SK-N-MC (cell line): Measurements from ENCODE around the gene LPCAT3.
A peak's percentile ranks its signal among the peaks of the same experiment; 100 is the strongest.

Experiments
- DNase-seq: peaks from one replicate; pipeline ENCODE4 v3.0.0-alpha.2; 2011; ENCODE audit warnings: low read depth, low spot score
- H3K27ac ChIP-seq: fragments of 200-600 bp; sonication (generic); 2 replicates; pipeline ENCODE4 v1.5.1; 2016; ENCODE audit warnings: mixed run types
- H3K36me3 ChIP-seq: fragments of 200-600 bp; sonication (generic); 2 replicates; pipeline ENCODE4 v1.6.1; 2017; ENCODE audit warnings: antibody characterized with exemption, low read length, mixed read lengths; ENCODE audit not compliant: insufficient read depth
- H3K4me3 ChIP-seq: fragments of 200-600 bp; sonication (generic); 2 replicates; pipeline ENCODE4 v1.5.1; 2016
- H3K9ac ChIP-seq: fragments of 200-600 bp; sonication (generic); 2 replicates; pipeline ENCODE4 v1.8.0; 2017; ENCODE audit warnings: mixed run types, mixed read lengths; ENCODE audit not compliant: insufficient read length
- H3K9me3 ChIP-seq: fragments of 200-600 bp; sonication (generic); 2 replicates; pipeline ENCODE4 v1.6.1; 2017; ENCODE audit warnings: low read depth, mild to moderate bottlenecking, antibody characterized with exemption, low read length, moderate library complexity, mixed read lengths
- EZH2 ChIP-seq: fragments of 200-600 bp; sonication (generic); IDR thresholded peaks from one replicate; pipeline ENCODE4 v1.6.1; 2017; ENCODE audit warnings: antibody characterized with exemption
- FOXP2 ChIP-seq: optimal IDR thresholded peaks from 2 replicates; pipeline ENCODE3; 2011; ENCODE audit warnings: mild to moderate bottlenecking, moderate library complexity; ENCODE audit not compliant: insufficient read depth; ENCODE audit errors: extremely low read length, control extremely low read depth
- POLR2AphosphoS5 ChIP-seq: IDR thresholded peaks from 2 replicates; pipeline ENCODE4 v1.6.1; 2012; ENCODE audit warnings: mild to moderate bottlenecking, low read depth, low read length, borderline replicate concordance

Gene LPCAT3

GRCh38 chr12:6950401-6950801 lies 67.9 kb downstream of the LPCAT3 start:
- no peak overlapping the region for H3K4me3 ChIP-seq
- no peak overlapping the region for H3K27ac ChIP-seq
- DNase-seq: no peak
- no peaks in the 10 kb centered on the region for H3K9me3 ChIP-seq
- no peaks in the 10 kb centered on the region; the same call in 1 of the 2 replicates for H3K36me3 ChIP-seq
- no peak for TF ChIP-seq POLR2AphosphoS5
- TF ChIP-seq EZH2: no peak
- TF ChIP-seq FOXP2: no peak
- H3K9ac ChIP-seq: no peak overlapping the region

- TF ChIP-seq EZH2 (no peak), FOXP2 (no peak), POLR2AphosphoS5 (no peak)
- Histone ChIP-seq H3K4me3 (no peak overlapping the region), H3K9ac (no peak overlapping the region), H3K9me3 (no peaks in the 10 kb centered on the region), H3K36me3 (no peaks in the 10 kb centered on the region; the same call in 1 of the 2 replicates), H3K27ac (no peak overlapping the region)
- no peak for DNase-seq
These were observed 69.2 kb downstream of the LPCAT3 start for GRCh38 chr12:6948873-6949594.

- no peak overlapping the region for H3K9ac ChIP-seq
- DNase-seq: no peak
- H3K4me3 ChIP-seq: no peak overlapping the region
- no peaks in the 10 kb centered on the region for H3K9me3 ChIP-seq
- TF ChIP-seq FOXP2 (no peak), EZH2 (no peak), POLR2AphosphoS5 (no peak)
- no peak overlapping the region for H3K27ac ChIP-seq
- H3K36me3 ChIP-seq: no peaks in the 10 kb centered on the region; the same call in 1 of the 2 replicates
These were observed 70.7 kb downstream of the LPCAT3 start for GRCh38 chr12:6947615-6948014.

- H3K27ac ChIP-seq: no peak overlapping the region
- H3K36me3 ChIP-seq: no peaks in the 10 kb centered on the region; the same call in 1 of the 2 replicates
- no peaks in the 10 kb centered on the region for H3K9me3 ChIP-seq
- no peak for TF ChIP-seq POLR2AphosphoS5
- no peak for TF ChIP-seq EZH2
- TF ChIP-seq FOXP2: no peak
- no peak overlapping the region for H3K9ac ChIP-seq
- no peak for DNase-seq
- H3K4me3 ChIP-seq: no peak overlapping the region
These were observed 71.3 kb downstream of the LPCAT3 start for GRCh38 chr12:6946920-6947374.

- Histone ChIP-seq H3K36me3 (peaks cover 3% of the 10 kb centered on the region; the same call in 1 of the 2 replicates), H3K27ac (no peak overlapping the region), H3K4me3 (no peak overlapping the region), H3K9me3 (no peaks in the 10 kb centered on the region), H3K9ac (no peak overlapping the region)
- TF ChIP-seq POLR2AphosphoS5 (no peak), FOXP2 (no peak)
- no peak for DNase-seq
These were observed 72.0 kb downstream of the LPCAT3 start for GRCh38 chr12:6946033-6946919.

GRCh38 chr12:6945613-6946012 lies 72.7 kb downstream of the LPCAT3 start:
- Histone ChIP-seq H3K27ac (0 out of 2 replicates have a peak overlapping the region, but pooled peaks have one; percentile 99), H3K9ac (no peak overlapping the region), H3K9me3 (no peaks in the 10 kb centered on the region), H3K4me3 (peak overlapping the region; percentile 97; the same call in 1 of the 2 replicates), H3K36me3 (peaks cover 10% of the 10 kb centered on the region; the same call in 1 of the 2 replicates)
- DNase-seq: no peak
- TF ChIP-seq EZH2 (no peak), FOXP2 (no peak), POLR2AphosphoS5 (no peak)

GRCh38 chr12:6944381-6945186 lies 73.7 kb downstream of the LPCAT3 start:
- peak overlapping the region; percentile 99 for H3K27ac ChIP-seq
- peak overlapping the region; percentile 97 for H3K4me3 ChIP-seq
- DNase-seq: peak; percentile 76
- peak overlapping the region; percentile 83 for H3K9ac ChIP-seq
- no peaks in the 10 kb centered on the region for H3K9me3 ChIP-seq
- TF ChIP-seq POLR2AphosphoS5 (no peak), FOXP2 (no peak), EZH2 (no peak)
- H3K36me3 ChIP-seq: peaks cover 11% of the 10 kb centered on the region; the same call in 1 of the 2 replicates
